ENCODE measurements around the gene PCED1A.

- no peak for TF ChIP-seq CTCF (IDR thresholded peaks at IDR 0.05)
- TF ChIP-seq POLR2A (IDR thresholded peaks at IDR 0.05) = no peak
- TF ChIP-seq EP300 (IDR thresholded peaks at IDR 0.05) = no peak
These were observed 31.4 kb upstream of the PCED1A start for GRCh38 chr20:2871661-2872458.

Data from sigmoid colon (tissue), 4 donors.